HUDEP-2 (cell line): ENCODE measurements around the gene TM4SF20.

Experiments
- DNase-seq, 76 experiments: peaks; one replicate each; lab custom pipeline; 2025; ENCODE audit not compliant: unreplicated experiment in 76 of 76; lab: John Stamatoyannopoulos, UW

TM4SF20 gene

DNA sequence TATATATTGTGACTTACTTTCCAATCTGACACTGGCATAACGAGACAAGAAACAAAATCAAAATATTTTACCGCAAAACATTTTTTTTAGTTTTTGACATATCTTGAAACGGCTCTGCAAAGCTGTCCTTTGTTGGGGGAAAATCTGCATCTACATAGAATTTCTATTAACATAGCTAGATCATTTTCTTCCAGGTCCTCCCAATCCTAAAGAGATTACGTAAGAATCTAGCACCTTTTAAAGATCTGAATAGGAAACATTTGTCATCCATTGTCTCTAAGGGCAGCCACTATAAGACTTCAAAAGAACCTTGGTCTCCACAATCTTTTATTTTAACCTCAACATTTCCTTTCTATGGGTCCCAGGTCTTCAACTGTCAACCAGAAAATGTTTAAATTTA is 55.3 kb downstream of the TM4SF20 start:
- no peak for DNase-seq

DNA sequence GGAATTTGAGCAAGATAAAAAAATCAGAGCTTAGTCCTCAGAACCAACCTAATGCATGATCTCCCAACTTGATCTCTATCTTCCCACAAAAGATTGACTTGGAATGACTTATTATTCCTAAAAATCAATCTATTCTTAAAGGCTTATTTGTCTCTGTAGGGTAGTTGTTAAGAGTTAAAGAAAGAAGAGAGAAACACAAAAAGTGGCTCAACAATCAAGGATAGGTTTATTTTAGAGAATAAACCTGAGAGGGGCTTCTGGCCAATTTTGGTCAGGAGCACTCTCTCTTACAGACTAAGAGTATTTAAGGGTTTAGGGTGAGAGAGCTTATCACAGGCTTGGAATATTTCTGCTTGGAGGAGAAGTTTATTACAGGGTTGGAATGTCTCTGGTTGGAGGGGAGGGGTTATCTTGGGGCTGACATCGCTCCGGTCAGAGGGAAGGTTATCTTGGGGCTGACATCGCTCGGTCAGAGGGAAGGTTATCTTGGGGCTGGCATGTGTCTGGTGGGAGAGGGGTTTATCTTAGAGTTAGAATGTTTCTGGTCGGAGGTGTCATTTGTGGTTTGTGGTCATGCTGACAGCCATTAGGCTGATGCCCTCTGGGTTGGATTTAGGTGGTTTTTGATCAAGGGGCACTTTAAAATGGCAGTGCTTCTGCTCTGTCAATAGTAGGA is 56.4 kb downstream of the TM4SF20 start:
- peak in 41 of 76 experiments; percentile 2 to 76 (median 31) for DNase-seq

DNA sequence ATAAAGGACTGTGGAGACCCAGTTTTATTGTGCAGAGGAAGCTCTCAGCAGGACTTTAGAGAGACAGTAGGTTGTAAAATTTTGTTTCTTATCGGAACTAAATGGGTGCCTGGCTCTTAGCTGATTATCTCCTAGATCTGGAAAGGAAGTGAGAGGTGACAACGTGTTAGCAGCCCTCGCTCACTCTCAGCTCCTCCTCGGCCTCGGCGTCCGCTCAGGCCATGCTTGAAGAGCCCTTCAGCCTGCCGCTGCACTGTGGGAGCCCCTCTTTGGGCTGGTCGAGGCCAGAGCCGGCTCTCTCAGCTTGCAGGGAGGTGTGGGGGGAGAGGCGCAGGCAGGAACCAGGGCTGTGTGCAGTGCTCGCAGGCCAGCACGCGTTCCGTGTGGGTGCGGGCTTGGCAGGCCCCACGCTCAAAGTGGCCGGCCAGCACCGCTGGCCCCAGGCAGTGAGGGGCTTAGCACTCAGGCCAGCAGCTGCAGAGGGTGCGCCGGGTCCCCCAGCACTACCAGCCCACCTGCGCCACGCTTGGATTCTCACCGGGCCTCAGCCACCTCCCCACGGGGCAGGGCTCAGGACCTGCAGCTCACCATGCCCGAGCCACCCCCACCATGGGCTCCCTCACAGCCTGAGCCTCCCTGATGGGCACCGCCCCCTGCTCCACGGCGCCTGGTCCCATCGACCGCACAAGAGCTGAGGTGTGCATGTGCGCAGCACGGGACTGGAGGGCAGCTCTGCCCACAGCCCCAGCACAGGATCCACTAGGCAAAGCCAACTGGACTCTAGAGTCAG is 58.6 kb downstream of the TM4SF20 start:
- DNase-seq = peak in 8 of 76 experiments; percentile 3 to 47 (median 15)

DNA sequence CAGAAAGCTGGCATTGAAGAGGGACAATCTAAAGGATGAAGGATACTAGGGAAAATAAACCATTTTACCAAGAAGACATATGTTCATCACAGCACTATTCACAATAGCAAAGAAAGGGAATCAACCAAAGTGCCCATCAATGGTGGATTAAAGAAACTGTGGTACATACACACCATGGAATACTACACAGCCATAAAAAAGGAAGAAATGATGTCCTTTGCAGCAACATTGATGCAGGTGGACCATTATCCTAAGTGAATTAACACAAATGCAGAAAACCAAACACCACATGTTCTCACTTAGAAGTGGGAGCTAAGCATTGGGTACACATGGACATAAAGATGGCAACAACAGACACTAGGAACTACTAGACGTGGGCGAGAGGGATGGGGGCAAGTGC is 61.3 kb downstream of the TM4SF20 start:
- no peak for DNase-seq

DNA sequence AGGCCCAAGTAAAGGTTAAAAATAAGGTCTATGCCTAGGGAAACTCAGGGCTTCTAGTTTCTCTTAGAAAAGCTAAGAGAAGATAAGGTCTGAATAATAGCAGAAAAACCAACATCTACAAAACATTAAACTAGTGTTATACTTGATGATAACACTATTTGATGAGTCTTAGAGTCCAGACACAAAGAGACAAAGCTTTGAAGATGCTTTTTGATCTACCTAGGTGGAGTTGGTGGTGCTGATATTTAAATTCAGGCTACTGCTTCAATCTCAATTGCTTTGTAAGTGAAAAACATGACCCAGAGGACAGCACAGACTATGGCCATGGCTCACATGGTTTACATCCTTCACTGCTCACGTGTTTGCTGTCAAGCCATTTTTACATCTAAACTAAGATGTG is 65.8 kb downstream of the TM4SF20 start:
- no peak for DNase-seq

DNA sequence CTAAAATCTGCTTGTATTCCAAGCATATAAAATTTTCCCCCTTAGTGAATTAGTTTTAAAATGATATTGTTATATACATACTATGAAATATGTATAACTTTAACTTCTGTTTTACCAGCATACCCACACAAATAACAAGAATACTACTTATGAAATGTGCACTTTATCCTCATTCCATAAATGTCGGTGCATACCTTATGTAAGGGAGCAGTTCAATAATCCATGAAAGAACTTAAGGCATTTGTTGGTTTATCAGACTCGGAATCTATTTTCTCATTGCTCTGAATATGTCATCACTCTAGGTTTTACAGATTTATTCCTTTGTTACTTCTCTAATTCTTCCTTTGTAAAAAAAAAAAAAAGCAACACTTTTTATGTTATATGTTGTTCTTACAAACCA is 66.5 kb downstream of the TM4SF20 start:
- no peak for DNase-seq
